Fibroblast of lung (primary cell): ENCODE measurements around the gene PRPF8.

Experiments
- CTCF ChIP-seq, 2 donors: IDR thresholded peaks in 1 of 2; conservative IDR thresholded peaks in 1 of 2; 1 replicate in 1 of 2; 2 replicates in 1 of 2; pipeline ENCODE4 v1.5.1; 2011 to 2012; ENCODE audit warnings: low read length in 2 of 2, control low read depth in 1 of 2, inconsistent platforms in 1 of 2, low read depth in 1 of 2, mild to moderate bottlenecking in 1 of 2
- EZH2 ChIP-seq: IDR thresholded peaks from 2 replicates; pipeline ENCODE4 v1.5.1; 2012; ENCODE audit warnings: low read length, control low read depth, mild to moderate bottlenecking; ENCODE audit errors: missing control alignments

- TF ChIP-seq CTCF (conservative IDR thresholded peaks at IDR 0.05 in 1 of 2, IDR thresholded peaks at IDR 0.05 in 1 of 2; ENCODE audit: low read depth in 1 of 2, low read length in 2 of 2): no peak
- no peak for TF ChIP-seq EZH2
Measured at GRCh38 chr17:1638171-1638590, 46.5 kb downstream of the PRPF8 start.
